ENCODE results near the gene TIMM8B. TPM values are rescaled to one million over a fixed set of nuclear protein-coding genes. Genes with fewer than 3 reads are reported as not detected.
"Not testable (repeated sequence)": the region's sequence is repeated elsewhere in the genome, so short reads cannot be mapped to it uniquely, and the experiment has no call there.

The TIMM8B gene
- total RNA-seq, 1 donor from 2014 or later = 66.8 TPM

- H3K27ac ChIP-seq (ENCODE audit: low read depth, low read length) = no peak overlapping the region
- H3K4me3 ChIP-seq (ENCODE audit: low read length in 3 of 3) = no peak overlapping the region
- H3K36me3 ChIP-seq (ENCODE audit: control insufficient read depth in 3 of 3, insufficient read depth in 3 of 3, low read length in 3 of 3) = peaks cover 27 to 57% (median 42%) of the 10 kb centered on the region in 3 donors
- H3K9me3 ChIP-seq (ENCODE audit: control insufficient read depth in 3 of 3, low read length in 3 of 3) = no peaks in the 10 kb centered on the region
- H3K9ac ChIP-seq (ENCODE audit: low read depth in 1 of 3, low read length in 3 of 3) = no peak overlapping the region
- H3K27me3 ChIP-seq (ENCODE audit: control insufficient read depth in 3 of 3, insufficient read depth in 3 of 3, low read length in 3 of 3) = no peaks in the 10 kb centered on the region
- H3K4me1 ChIP-seq (ENCODE audit: control insufficient read depth in 3 of 3, insufficient read depth in 3 of 3, low read length in 3 of 3) = no peaks in the 10 kb centered on the region
Observed at GRCh38 chr11:112049777-112050176, 36.8 kb downstream of the TIMM8B start.

- H3K9me3 ChIP-seq (ENCODE audit: control insufficient read depth in 3 of 3, low read length in 3 of 3); H3K27ac ChIP-seq (ENCODE audit: low read depth, low read length); H3K27me3 ChIP-seq (ENCODE audit: control insufficient read depth in 3 of 3, insufficient read depth in 3 of 3, low read length in 3 of 3); H3K4me1 ChIP-seq (ENCODE audit: control insufficient read depth in 3 of 3, insufficient read depth in 3 of 3, low read length in 3 of 3); H3K9ac ChIP-seq (ENCODE audit: low read depth in 1 of 3, low read length in 3 of 3); H3K4me3 ChIP-seq (ENCODE audit: low read length in 3 of 3): not testable (repeated sequence)
- peaks cover 22 to 52% (median 37%) of the 10 kb centered on the region in 3 donors for H3K36me3 ChIP-seq (ENCODE audit: control insufficient read depth in 3 of 3, insufficient read depth in 3 of 3, low read length in 3 of 3)
Observed at GRCh38 chr11:112048256-112048655, 38.3 kb downstream of the TIMM8B start.

GRCh38 chr11:112046647-112047046, 39.9 kb downstream of the TIMM8B start:
- not testable (repeated sequence) for H3K9ac ChIP-seq (ENCODE audit: low read depth in 1 of 3, low read length in 3 of 3); H3K4me3 ChIP-seq (ENCODE audit: low read length in 3 of 3); H3K27ac ChIP-seq (ENCODE audit: low read depth, low read length); H3K4me1 ChIP-seq (ENCODE audit: control insufficient read depth in 3 of 3, insufficient read depth in 3 of 3, low read length in 3 of 3); H3K27me3 ChIP-seq (ENCODE audit: control insufficient read depth in 3 of 3, insufficient read depth in 3 of 3, low read length in 3 of 3); H3K9me3 ChIP-seq (ENCODE audit: control insufficient read depth in 3 of 3, low read length in 3 of 3)
- peaks cover 17 to 48% (median 27%) of the 10 kb centered on the region in 3 donors for H3K36me3 ChIP-seq (ENCODE audit: control insufficient read depth in 3 of 3, insufficient read depth in 3 of 3, low read length in 3 of 3)

GRCh38 chr11:112044961-112045360, 41.6 kb downstream of the TIMM8B start:
- H3K9me3 ChIP-seq (ENCODE audit: control insufficient read depth in 3 of 3, low read length in 3 of 3) = no peaks in the 10 kb centered on the region
- no peak overlapping the region for H3K4me3 ChIP-seq (ENCODE audit: low read length in 3 of 3)
- no peaks in the 10 kb centered on the region for H3K4me1 ChIP-seq (ENCODE audit: control insufficient read depth in 3 of 3, insufficient read depth in 3 of 3, low read length in 3 of 3)
- no peaks in the 10 kb centered on the region for H3K27me3 ChIP-seq (ENCODE audit: control insufficient read depth in 3 of 3, insufficient read depth in 3 of 3, low read length in 3 of 3)
- H3K9ac ChIP-seq (ENCODE audit: low read depth in 1 of 3, low read length in 3 of 3) = no peak overlapping the region
- peaks cover 12 to 44% (median 22%) of the 10 kb centered on the region in 3 donors for H3K36me3 ChIP-seq (ENCODE audit: control insufficient read depth in 3 of 3, insufficient read depth in 3 of 3, low read length in 3 of 3)
- no peak overlapping the region for H3K27ac ChIP-seq (ENCODE audit: low read depth, low read length)

- Histone ChIP-seq H3K27ac (ENCODE audit: low read depth, low read length) (no peak overlapping the region), H3K27me3 (ENCODE audit: control insufficient read depth in 3 of 3, insufficient read depth in 3 of 3, low read length in 3 of 3) (no peaks in the 10 kb centered on the region), H3K4me3 (ENCODE audit: low read length in 3 of 3) (no peak overlapping the region), H3K36me3 (ENCODE audit: control insufficient read depth in 3 of 3, insufficient read depth in 3 of 3, low read length in 3 of 3) (peaks cover 12 to 43% (median 30%) of the 10 kb centered on the region in 3 donors), H3K9ac (ENCODE audit: low read depth in 1 of 3, low read length in 3 of 3) (no peak overlapping the region), H3K4me1 (ENCODE audit: control insufficient read depth in 3 of 3, insufficient read depth in 3 of 3, low read length in 3 of 3) (no peaks in the 10 kb centered on the region), H3K9me3 (ENCODE audit: control insufficient read depth in 3 of 3, low read length in 3 of 3) (no peaks in the 10 kb centered on the region)
Observed at GRCh38 chr11:112042961-112043304, 43.6 kb downstream of the TIMM8B start.

- H3K27me3 ChIP-seq (ENCODE audit: control insufficient read depth in 3 of 3, insufficient read depth in 3 of 3, low read length in 3 of 3) = no peaks in the 10 kb centered on the region
- no peaks in the 10 kb centered on the region for H3K9me3 ChIP-seq (ENCODE audit: control insufficient read depth in 3 of 3, low read length in 3 of 3)
- no peak overlapping the region for H3K9ac ChIP-seq (ENCODE audit: low read depth in 1 of 3, low read length in 3 of 3)
- H3K4me1 ChIP-seq (ENCODE audit: control insufficient read depth in 3 of 3, insufficient read depth in 3 of 3, low read length in 3 of 3) = no peaks in the 10 kb centered on the region
- H3K27ac ChIP-seq (ENCODE audit: low read depth, low read length) = no peak overlapping the region
- H3K4me3 ChIP-seq (ENCODE audit: low read length in 3 of 3) = no peak overlapping the region
- H3K36me3 ChIP-seq (ENCODE audit: control insufficient read depth in 3 of 3, insufficient read depth in 3 of 3, low read length in 3 of 3) = peaks cover 16 to 47% (median 34%) of the 10 kb centered on the region in 3 donors
Observed at GRCh38 chr11:112042161-112042960, 44.2 kb downstream of the TIMM8B start.

GRCh38 chr11:112037527-112037926, 49.0 kb downstream of the TIMM8B start:
- H3K27ac ChIP-seq (ENCODE audit: low read depth, low read length) = no peak overlapping the region
- peaks cover 4 to 5% (median 4%) of the 10 kb centered on the region in 3 donors for H3K4me1 ChIP-seq (ENCODE audit: control insufficient read depth in 3 of 3, insufficient read depth in 3 of 3, low read length in 3 of 3)
- no peak overlapping the region for H3K9ac ChIP-seq (ENCODE audit: low read depth in 1 of 3, low read length in 3 of 3)
- no peaks in the 10 kb centered on the region for H3K27me3 ChIP-seq (ENCODE audit: control insufficient read depth in 3 of 3, insufficient read depth in 3 of 3, low read length in 3 of 3)
- H3K4me3 ChIP-seq (ENCODE audit: low read length in 3 of 3) = no peak overlapping the region
- no peaks in the 10 kb centered on the region for H3K9me3 ChIP-seq (ENCODE audit: control insufficient read depth in 3 of 3, low read length in 3 of 3)
- H3K36me3 ChIP-seq (ENCODE audit: control insufficient read depth in 3 of 3, insufficient read depth in 3 of 3, low read length in 3 of 3) = peaks cover 15 to 39% (median 32%) of the 10 kb centered on the region in 3 donors

Small RNAs within 50 kb of the gene (small RNA-seq; reads per million reads assigned to genes)
- gene AP000907.3 = not detected

Other genes starting within 250 kb of the TIMM8B start
- gene ALG9, start 215.2 kb downstream of the TIMM8B start, total RNA-seq = 44.4 TPM
- 2.1 TPM for gene FDXACB1, start 207.6 kb downstream of the TIMM8B start, total RNA-seq
- 6.8 TPM for gene CFAP68, start 207.2 kb downstream of the TIMM8B start, total RNA-seq
- 37.6 TPM for gene CRYAB, start 175.0 kb downstream of the TIMM8B start, total RNA-seq
- gene HSPB2, start 174.0 kb downstream of the TIMM8B start, total RNA-seq = 16.7 TPM
- gene C11orf52, start 167.8 kb downstream of the TIMM8B start, total RNA-seq = 0.52 TPM
- 23.0 TPM for gene DIXDC1, start 149.4 kb downstream of the TIMM8B start, total RNA-seq
- gene DLAT, start 61.3 kb downstream of the TIMM8B start, total RNA-seq = 37.6 TPM
- gene PIH1D2, start 12.7 kb downstream of the TIMM8B start, total RNA-seq = 1.6 TPM
- 16.7 TPM for gene NKAPD1, start 12.5 kb downstream of the TIMM8B start, total RNA-seq
- gene SDHD, start 117 bp upstream of the TIMM8B start, total RNA-seq = 129 TPM
- 0.52 TPM for gene IL18, start 77.3 kb upstream of the TIMM8B start, total RNA-seq
- gene TEX12, start 80.6 kb upstream of the TIMM8B start, total RNA-seq = 1.0 TPM
- 9.4 TPM for gene BCO2, start 88.8 kb upstream of the TIMM8B start, total RNA-seq
- 13.0 TPM for gene PTS, start 139.7 kb upstream of the TIMM8B start, total RNA-seq
- not detected for gene PLET1, start 174.1 kb upstream of the TIMM8B start, total RNA-seq